K562 (cell line): ENCODE data around the gene BANF2.

Experiments
- ARID3A ChIP-seq: IDR thresholded peaks from 2 replicates; pipeline ENCODE4 v1.6.1; 2012; ENCODE audit warnings: low read depth, low read length, improper control_type of control experiment, borderline replicate concordance
- ATF2 ChIP-seq: sonication (generic); formaldehyde crosslinking; IDR thresholded peaks from 2 replicates; pipeline ENCODE4 v1.8.1; 2022; ENCODE audit warnings: missing genetic modification reagents
- CTCF ChIP-seq, 3 experiments: IDR thresholded peaks in 2 of 3; conservative IDR thresholded peaks in 1 of 3; 2 replicates each; pipeline ENCODE4 v1.5.1; 2011 to 2012; ENCODE audit warnings: low read length in 3 of 3, mild to moderate bottlenecking in 3 of 3, control low read depth in 2 of 3, improper control_type of control experiment in 1 of 3, inconsistent platforms in 1 of 3, low read depth in 1 of 3, mixed read lengths in 1 of 3, moderate library complexity in 1 of 3; ENCODE audit not compliant: insufficient read depth in 2 of 3
- EP300 ChIP-seq: IDR thresholded peaks from 2 replicates; pipeline ENCODE4 v1.6.1; 2012; ENCODE audit warnings: low read length, improper control_type of control experiment
- HDAC1 ChIP-seq, 2 experiments: fragments of 450-650 bp; IDR thresholded peaks; 2 replicates each; pipeline ENCODE4 v1.6.1; 2016 to 2017; ENCODE audit warnings: inconsistent platforms in 1 of 2, mild to moderate bottlenecking in 1 of 2, moderate library complexity in 1 of 2
- KAT8 ChIP-seq: fragments of 450-650 bp; IDR thresholded peaks from 2 replicates; pipeline ENCODE4 v1.6.1; 2016; ENCODE audit warnings: low read depth, mild to moderate bottlenecking
- POLR2A ChIP-seq: fragments of 450-650 bp; conservative IDR thresholded peaks from 2 replicates; pipeline ENCODE4 v1.6.1; 2016
- RCOR1 ChIP-seq, 2 experiments: IDR thresholded peaks; 2 replicates each; pipeline ENCODE4 v1.6.1; 2012; ENCODE audit warnings: low read depth in 2 of 2, low read length in 2 of 2, borderline replicate concordance in 1 of 2, improper control_type of control experiment in 1 of 2
- RFX5 ChIP-seq: IDR thresholded peaks from 2 replicates; pipeline ENCODE4 v1.6.1; 2011; ENCODE audit warnings: low read depth, mild to moderate bottlenecking, improper control_type of control experiment, low read length
- SMAD3 ChIP-seq: fragments of 450-650 bp; formaldehyde crosslinking; conservative IDR thresholded peaks from 2 replicates; pipeline ENCODE4 v1.4.0; 2020; ENCODE audit warnings: mild to moderate bottlenecking
- SMAD4 ChIP-seq: fragments of 250-450 bp; sonication (Bioruptor Pico); conservative IDR thresholded peaks from 2 replicates; pipeline ENCODE4 v1.8.0; 2021; ENCODE audit warnings: inconsistent platforms, mild to moderate bottlenecking, moderate library complexity

GRCh38 chr20:17698384-17698783, 1.4 kb upstream of the BANF2 start:
- TF ChIP-seq CTCF (IDR thresholded peaks at IDR 0.05 in 2 of 3, conservative IDR thresholded peaks at IDR 0.05 in 1 of 3; ENCODE audit: insufficient read depth in 2 of 3, low read depth in 1 of 3, low read length in 3 of 3) (no peak), RFX5 (no peak), KAT8 (no peak), HDAC1 (IDR thresholded peaks at IDR 0.05) (no peak), SMAD3 (CRISPR knock-in tag) (no peak), ARID3A (no peak), POLR2A (no peak), ATF2 (CRISPR knock-in tag) (no peak), SMAD4 (no peak), RCOR1 (IDR thresholded peaks at IDR 0.05; ENCODE audit: borderline replicate concordance in 1 of 2, low read depth in 2 of 2, low read length in 2 of 2) (no peak), EP300 (no peak)
